Fibroblast of lung (primary cell): ENCODE data around the gene RAPGEF6.

Experiments
- EZH2 ChIP-seq: IDR thresholded peaks from 2 replicates; pipeline ENCODE4 v1.5.1; 2012; ENCODE audit warnings: low read length, control low read depth, mild to moderate bottlenecking; ENCODE audit errors: missing control alignments
- TF ChIP-seq, protein P1 (sequence below), 2 donors: IDR thresholded peaks in 1 of 2; conservative IDR thresholded peaks in 1 of 2; 1 replicate in 1 of 2; 2 replicates in 1 of 2; pipeline ENCODE4 v1.5.1; 2011 to 2012; ENCODE audit warnings: low read length in 2 of 2, control low read depth in 1 of 2, inconsistent platforms in 1 of 2, low read depth in 1 of 2, mild to moderate bottlenecking in 1 of 2

DNA sequence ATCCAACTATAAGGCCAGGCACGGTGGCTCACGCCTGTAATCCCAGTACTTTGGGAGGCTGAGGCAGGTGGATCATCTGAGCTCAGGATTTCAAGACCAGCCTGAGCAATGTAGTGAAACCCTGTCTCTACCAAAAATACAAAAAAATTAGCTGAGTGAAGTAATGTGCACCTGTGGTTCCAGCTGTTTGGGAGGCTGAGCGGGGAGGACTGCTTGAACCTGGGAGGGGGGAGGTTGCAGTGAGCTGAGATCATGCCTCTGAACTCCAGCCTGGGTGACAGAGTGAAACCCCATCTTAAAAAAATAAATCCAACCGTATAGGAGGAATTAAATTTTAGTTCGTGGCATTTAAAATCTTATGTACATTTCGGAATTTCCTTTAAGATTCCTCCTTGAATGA is 247.8 kb downstream of the RAPGEF6 start:
- TF ChIP-seq, protein P1, sequence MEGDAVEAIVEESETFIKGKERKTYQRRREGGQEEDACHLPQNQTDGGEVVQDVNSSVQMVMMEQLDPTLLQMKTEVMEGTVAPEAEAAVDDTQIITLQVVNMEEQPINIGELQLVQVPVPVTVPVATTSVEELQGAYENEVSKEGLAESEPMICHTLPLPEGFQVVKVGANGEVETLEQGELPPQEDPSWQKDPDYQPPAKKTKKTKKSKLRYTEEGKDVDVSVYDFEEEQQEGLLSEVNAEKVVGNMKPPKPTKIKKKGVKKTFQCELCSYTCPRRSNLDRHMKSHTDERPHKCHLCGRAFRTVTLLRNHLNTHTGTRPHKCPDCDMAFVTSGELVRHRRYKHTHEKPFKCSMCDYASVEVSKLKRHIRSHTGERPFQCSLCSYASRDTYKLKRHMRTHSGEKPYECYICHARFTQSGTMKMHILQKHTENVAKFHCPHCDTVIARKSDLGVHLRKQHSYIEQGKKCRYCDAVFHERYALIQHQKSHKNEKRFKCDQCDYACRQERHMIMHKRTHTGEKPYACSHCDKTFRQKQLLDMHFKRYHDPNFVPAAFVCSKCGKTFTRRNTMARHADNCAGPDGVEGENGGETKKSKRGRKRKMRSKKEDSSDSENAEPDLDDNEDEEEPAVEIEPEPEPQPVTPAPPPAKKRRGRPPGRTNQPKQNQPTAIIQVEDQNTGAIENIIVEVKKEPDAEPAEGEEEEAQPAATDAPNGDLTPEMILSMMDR (conservative IDR thresholded peaks at IDR 0.05 in 1 of 2, IDR thresholded peaks at IDR 0.05 in 1 of 2; ENCODE audit: low read depth in 1 of 2, low read length in 2 of 2): no peak
- TF ChIP-seq EZH2: no peak
